ENCODE results near the gene RHBDD2. TPM values are rescaled to one million over a fixed set of nuclear protein-coding genes. Genes with fewer than 3 reads are reported as not detected.
A peak's percentile ranks its signal among the peaks of the same experiment; 100 is the strongest.

RHBDD2 gene
- total and polyA plus RNA-seq, 9 of the 15 experiments (the other 6 are each of a cell fraction or from before 2014, with no cell fraction given), result 3.3 to 36.7 (median 17.9) TPM

DNA sequence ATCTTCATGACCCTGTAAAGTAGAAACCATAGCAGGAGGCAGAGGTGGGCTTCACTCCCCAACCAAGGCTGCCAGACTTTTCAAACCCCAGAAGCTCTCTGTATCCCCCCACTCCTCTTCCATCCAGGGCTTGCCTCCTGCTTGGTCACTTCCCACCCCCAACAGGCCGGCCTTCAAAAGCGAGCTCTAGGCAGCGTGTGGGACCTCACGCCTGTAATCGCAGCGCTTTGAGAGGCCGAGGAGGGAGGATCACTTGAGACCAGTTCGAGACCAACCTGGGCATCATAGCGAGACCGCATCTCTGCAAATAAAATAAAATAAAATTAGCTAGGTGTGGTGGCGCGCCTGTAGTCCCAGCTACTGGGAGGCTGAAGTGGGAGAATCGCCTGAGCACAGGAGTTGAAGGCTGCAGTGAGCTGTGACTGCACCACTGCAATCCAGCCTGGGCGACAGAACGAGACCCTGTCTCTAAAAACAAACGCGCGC lies 35.4 kb downstream of the RHBDD2 start (continued):
- TF ChIP-seq RHOXF2B (CRISPR knock-in tag; conservative IDR thresholded peaks at IDR 0.05), result no peak
- no peak for TF ChIP-seq COPS2 (conservative IDR thresholded peaks at IDR 0.05)
- peak; percentile 52 for TF ChIP-seq ZNF134 (CRISPR knock-in tag; conservative IDR thresholded peaks at IDR 0.05)
- 0 out of 2 replicates have a peak, but pooled peaks have one; percentile 41 for TF ChIP-seq MIER1 (IDR thresholded peaks at IDR 0.05; ENCODE audit: low read depth)
- no peak for TF ChIP-seq ETV6 (IDR thresholded peaks at IDR 0.05; ENCODE audit: borderline replicate concordance in 1 of 2, low read depth in 2 of 2, low read length in 1 of 2)
- TF ChIP-seq ETV6 (CRISPR knock-in tag; IDR thresholded peaks at IDR 0.05; ENCODE audit: borderline replicate concordance), result 0 out of 2 replicates have a peak, but pooled peaks have one; percentile 43
- peak; percentile 37; the same call in 1 of the 2 replicates for TF ChIP-seq SMARCA4 (IDR thresholded peaks at IDR 0.05)
- no peak for TF ChIP-seq KAT8 (IDR thresholded peaks at IDR 0.05; ENCODE audit: low read depth)
- no peak for TF ChIP-seq RFX5 (IDR thresholded peaks at IDR 0.05; ENCODE audit: low read depth, low read length)
- 0 out of 2 replicates have a peak, but pooled peaks have one; percentile 2 for TF ChIP-seq CEBPG (CRISPR knock-in tag; IDR thresholded peaks at IDR 0.05)
- no peak for TF ChIP-seq CEBPG (tag; conservative IDR thresholded peaks at IDR 0.05 in 1 of 2, IDR thresholded peaks at IDR 0.05 in 1 of 2)
- 0 out of 2 replicates have a peak, but pooled peaks have one; percentile 17 for TF ChIP-seq ZSCAN32 (CRISPR knock-in tag; IDR thresholded peaks at IDR 0.05)
- TF ChIP-seq MGA (IDR thresholded peaks at IDR 0.05), result peak; percentile 84
- TF ChIP-seq HDGF (IDR thresholded peaks at IDR 0.05), result 0 out of 2 replicates have a peak, but pooled peaks have one; percentile 82
- no peak for TF ChIP-seq MYNN (IDR thresholded peaks at IDR 0.05)
- no peak for TF ChIP-seq MYNN (CRISPR knock-in tag; IDR thresholded peaks at IDR 0.05)
- no peak for TF ChIP-seq GATAD2A (IDR thresholded peaks at IDR 0.05)
- no peak for TF ChIP-seq ZNF408 (CRISPR knock-in tag; IDR thresholded peaks at IDR 0.05; ENCODE audit: low read depth)
- TF ChIP-seq, protein P1, sequence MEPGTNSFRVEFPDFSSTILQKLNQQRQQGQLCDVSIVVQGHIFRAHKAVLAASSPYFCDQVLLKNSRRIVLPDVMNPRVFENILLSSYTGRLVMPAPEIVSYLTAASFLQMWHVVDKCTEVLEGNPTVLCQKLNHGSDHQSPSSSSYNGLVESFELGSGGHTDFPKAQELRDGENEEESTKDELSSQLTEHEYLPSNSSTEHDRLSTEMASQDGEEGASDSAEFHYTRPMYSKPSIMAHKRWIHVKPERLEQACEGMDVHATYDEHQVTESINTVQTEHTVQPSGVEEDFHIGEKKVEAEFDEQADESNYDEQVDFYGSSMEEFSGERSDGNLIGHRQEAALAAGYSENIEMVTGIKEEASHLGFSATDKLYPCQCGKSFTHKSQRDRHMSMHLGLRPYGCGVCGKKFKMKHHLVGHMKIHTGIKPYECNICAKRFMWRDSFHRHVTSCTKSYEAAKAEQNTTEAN (CRISPR knock-in tag; IDR thresholded peaks at IDR 0.05), result 0 out of 2 replicates have a peak, but pooled peaks have one; percentile 16

All from K562 (cell line).